Measurements from ENCODE around the gene STXBP6. TPM values are rescaled to one million over a fixed set of nuclear protein-coding genes. Genes with fewer than 3 reads are reported as not detected.

STXBP6 gene
- total and polyA plus RNA-seq, 10 of the 15 experiments (the other 5 are each of a cell fraction or from before 2014, with no cell fraction given), result 1.2 to 47.3 (median 1.9) TPM

- Histone ChIP-seq H3K4me2 (ENCODE audit: control insufficient read depth, insufficient read depth) (no peak overlapping the region), H4K20me1 (ENCODE audit: control insufficient read depth, insufficient read depth) (no peaks in the 10 kb centered on the region), H3K4me3 (no peak overlapping the region), H3K9me3 (replicated peaks; ENCODE audit: control insufficient read depth, insufficient read depth, low read length) (no peaks in the 10 kb centered on the region), H3K9ac (ENCODE audit: control insufficient read depth, insufficient read depth, low read length) (no peak overlapping the region), H3K36me3 (ENCODE audit: control insufficient read depth in 2 of 2, insufficient read depth in 2 of 2, low read length in 1 of 2) (no peaks in the 10 kb centered on the region), H3K79me2 (ENCODE audit: control insufficient read depth, insufficient read depth, low read length) (no peaks in the 10 kb centered on the region), H3K27me3 (replicated peaks in 1 of 2; ENCODE audit: control insufficient read depth in 2 of 2, insufficient read depth in 2 of 2, low read length in 1 of 2) (no peaks in the 10 kb centered on the region), H3K4me1 (ENCODE audit: control insufficient read depth, insufficient read depth, low read length) (peaks cover 5% of the 10 kb centered on the region; the same call in 1 of the 2 replicates), H3K27ac (ENCODE audit: control insufficient read depth, insufficient read depth) (no peak overlapping the region), H2AFZ (ENCODE audit: control insufficient read depth, low read depth, low read length) (no peak overlapping the region)
- ChIA-PET CTCF (interaction anchor here (1.1 kb wide), 1 partner anchor 14 kb away, joined by 3 read pairs; no protein-coding TSS in a partner anchor), SMC1A (ENCODE audit: uncharacterized antibody, unreplicated experiment) (no interaction called here), RAD21 (ENCODE audit: unreplicated experiment) (no interaction called here), POLR2A (no interaction called here)
- intact Hi-C loops (cut with micrococcal nuclease; ENCODE audit: unreplicated experiment) (no loop called here), in situ Hi-C loops (cut with MboI) (no loop called here)
- TF ChIP-seq NFXL1 (IDR thresholded peaks at IDR 0.05; ENCODE audit: borderline replicate concordance) (no peak), MTA2 (IDR thresholded peaks at IDR 0.05; ENCODE audit: low read depth) (no peak)
- FAIRE-seq (no peak), ATAC-seq (no peak), DNase-seq (ENCODE audit: low read depth, low spot score) (no peak)
- WGBS (ENCODE audit: insufficient coverage, insufficient replicate concordance, low lambda C conversion rate, missing lambda C conversion rate), result 11% methylated on average over 5 of the region's 5 CpGs
- BruUV-seq (replicated peaks), result no TSS peak
These were observed 254.5 kb downstream of the STXBP6 start for GRCh38 chr14:24795406-24795805.

DNA sequence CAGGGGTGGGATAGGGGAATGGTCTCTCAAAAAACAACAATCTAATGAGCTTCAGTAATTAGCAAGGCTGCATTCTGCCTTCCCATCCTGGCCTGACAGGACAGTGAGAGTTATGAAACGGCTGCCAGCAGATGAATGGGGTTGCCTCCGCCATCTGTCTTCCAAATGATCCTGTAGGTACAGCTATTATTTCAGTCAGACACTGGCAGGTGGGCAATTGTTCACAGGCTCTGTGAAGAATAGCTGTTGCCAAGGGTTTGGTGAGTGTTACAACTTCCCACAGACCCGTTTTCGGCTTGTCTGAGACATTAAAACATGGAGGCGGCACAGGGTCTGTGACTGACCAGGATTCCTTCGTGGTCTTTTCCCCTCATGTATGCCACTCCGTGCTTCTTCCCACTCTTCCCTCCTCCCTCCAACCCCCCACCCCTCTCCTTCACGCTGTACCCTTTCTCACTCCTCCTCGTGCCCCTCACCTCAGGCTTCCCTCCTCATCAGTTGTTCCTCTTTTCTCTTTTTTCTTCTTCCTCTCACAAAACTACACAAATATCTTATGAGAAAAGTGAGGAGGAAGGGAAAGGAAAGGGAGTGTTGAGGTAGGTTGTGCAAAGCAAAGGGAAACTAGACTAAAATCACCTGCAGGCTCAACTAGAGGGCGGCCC lies 255.2 kb downstream of the STXBP6 start:
- H3K4me2 ChIP-seq (ENCODE audit: control insufficient read depth, insufficient read depth), result no peak overlapping the region
- ChIA-PET CTCF (interaction anchor here (0.5 kb wide), 1 partner anchor 79 kb away, joined by 3 read pairs; no protein-coding TSS in a partner anchor), SMC1A (ENCODE audit: uncharacterized antibody, unreplicated experiment) (interaction anchor here (3.8 kb wide), 1 partner anchor 11 kb away, joined by 16 read pairs; no protein-coding TSS in a partner anchor), RAD21 (ENCODE audit: unreplicated experiment) (interaction anchor here (0.7 kb wide), 1 partner anchor 242 kb away, joined by 3 read pairs; no protein-coding TSS in a partner anchor), POLR2A (no interaction called here)
- TF ChIP-seq TBL1XR1 (IDR thresholded peaks at IDR 0.05; ENCODE audit: low read depth, low read length) (no peak), CEBPZ (IDR thresholded peaks at IDR 0.05; ENCODE audit: low read depth, low read length) (no peak), IRF4 (IDR thresholded peaks at IDR 0.05; ENCODE audit: low read depth, low read length) (no peak), CHD1 (IDR thresholded peaks at IDR 0.05; ENCODE audit: low read depth, low read length) (no peak)
- H3K9ac ChIP-seq (ENCODE audit: control insufficient read depth, insufficient read depth, low read length), result no peak overlapping the region
- 37% methylated on average over 8 of the region's 10 CpGs for WGBS (ENCODE audit: insufficient coverage, insufficient replicate concordance, low lambda C conversion rate, missing lambda C conversion rate)
- no peak overlapping the region for H3K27ac ChIP-seq (ENCODE audit: control insufficient read depth, insufficient read depth)
- FAIRE-seq (no peak), ATAC-seq (no peak), DNase-seq (ENCODE audit: low read depth, low spot score) (no peak)
- H3K9me3 ChIP-seq (replicated peaks; ENCODE audit: control insufficient read depth, insufficient read depth, low read length), result no peaks in the 10 kb centered on the region
- no TSS peak for BruUV-seq (replicated peaks)
- peaks cover 5% of the 10 kb centered on the region; the same call in 1 of the 2 replicates for H3K4me1 ChIP-seq (ENCODE audit: control insufficient read depth, insufficient read depth, low read length)
- H3K36me3 ChIP-seq (ENCODE audit: control insufficient read depth in 2 of 2, insufficient read depth in 2 of 2, low read length in 1 of 2), result no peaks in the 10 kb centered on the region
- no peaks in the 10 kb centered on the region for H3K27me3 ChIP-seq (replicated peaks in 1 of 2; ENCODE audit: control insufficient read depth in 2 of 2, insufficient read depth in 2 of 2, low read length in 1 of 2)
- in situ Hi-C loops (cut with MboI) (no loop called here), intact Hi-C loops (cut with micrococcal nuclease; ENCODE audit: unreplicated experiment) (no loop called here)
- H3K79me2 ChIP-seq (ENCODE audit: control insufficient read depth, insufficient read depth, low read length), result no peaks in the 10 kb centered on the region
- no peaks in the 10 kb centered on the region for H4K20me1 ChIP-seq (ENCODE audit: control insufficient read depth, insufficient read depth)
- H2AFZ ChIP-seq (ENCODE audit: control insufficient read depth, low read depth, low read length), result no peak overlapping the region
- no peak overlapping the region for H3K4me3 ChIP-seq
